Measurements from ENCODE around the gene CHRDL1. TPM values are rescaled to one million over a fixed set of nuclear protein-coding genes. Genes with fewer than 3 reads are reported as not detected.

The CHRDL1 gene
- total RNA-seq, 1 donor from 2014 or later: 19.7 TPM

GRCh38 chrX:110745288-110745687 lies 50.3 kb downstream of the CHRDL1 start:
- Mint-ChIP-seq H3K36me3 (ENCODE audit: insufficient read depth) (no peaks in the 10 kb centered on the region), H3K27me3 (peaks cover 3% of the 10 kb centered on the region), H3K4me3 (ENCODE audit: low read depth) (no peak overlapping the region), H3K4me1 (ENCODE audit: low read depth) (peaks cover 8% of the 10 kb centered on the region), H3K27ac (no peak overlapping the region), H3K9me3 (ENCODE audit: low read depth) (no peaks in the 10 kb centered on the region)
- no peak for DNase-seq (ENCODE audit: low spot score, unreplicated experiment)
- TF ChIP-seq, protein P1, sequence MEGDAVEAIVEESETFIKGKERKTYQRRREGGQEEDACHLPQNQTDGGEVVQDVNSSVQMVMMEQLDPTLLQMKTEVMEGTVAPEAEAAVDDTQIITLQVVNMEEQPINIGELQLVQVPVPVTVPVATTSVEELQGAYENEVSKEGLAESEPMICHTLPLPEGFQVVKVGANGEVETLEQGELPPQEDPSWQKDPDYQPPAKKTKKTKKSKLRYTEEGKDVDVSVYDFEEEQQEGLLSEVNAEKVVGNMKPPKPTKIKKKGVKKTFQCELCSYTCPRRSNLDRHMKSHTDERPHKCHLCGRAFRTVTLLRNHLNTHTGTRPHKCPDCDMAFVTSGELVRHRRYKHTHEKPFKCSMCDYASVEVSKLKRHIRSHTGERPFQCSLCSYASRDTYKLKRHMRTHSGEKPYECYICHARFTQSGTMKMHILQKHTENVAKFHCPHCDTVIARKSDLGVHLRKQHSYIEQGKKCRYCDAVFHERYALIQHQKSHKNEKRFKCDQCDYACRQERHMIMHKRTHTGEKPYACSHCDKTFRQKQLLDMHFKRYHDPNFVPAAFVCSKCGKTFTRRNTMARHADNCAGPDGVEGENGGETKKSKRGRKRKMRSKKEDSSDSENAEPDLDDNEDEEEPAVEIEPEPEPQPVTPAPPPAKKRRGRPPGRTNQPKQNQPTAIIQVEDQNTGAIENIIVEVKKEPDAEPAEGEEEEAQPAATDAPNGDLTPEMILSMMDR (IDR thresholded peaks at IDR 0.05; ENCODE audit: unreplicated experiment): no peak

- Mint-ChIP-seq H3K27me3 (peaks cover 3% of the 10 kb centered on the region), H3K4me1 (ENCODE audit: low read depth) (peaks cover 4% of the 10 kb centered on the region), H3K4me3 (ENCODE audit: low read depth) (no peak overlapping the region), H3K27ac (no peak overlapping the region), H3K36me3 (ENCODE audit: insufficient read depth) (no peaks in the 10 kb centered on the region), H3K9me3 (ENCODE audit: low read depth) (no peaks in the 10 kb centered on the region)
- no peak for DNase-seq (ENCODE audit: low spot score, unreplicated experiment)
- TF ChIP-seq, protein P1 (IDR thresholded peaks at IDR 0.05; ENCODE audit: unreplicated experiment): no peak
These were observed 51.8 kb downstream of the CHRDL1 start for GRCh38 chrX:110743679-110744340.

- TF ChIP-seq, protein P1 (IDR thresholded peaks at IDR 0.05; ENCODE audit: unreplicated experiment): no peak
- peaks cover 4% of the 10 kb centered on the region for H3K4me1 Mint-ChIP-seq (ENCODE audit: low read depth)
- H3K27me3 Mint-ChIP-seq: no peaks in the 10 kb centered on the region
- H3K9me3 Mint-ChIP-seq (ENCODE audit: low read depth): no peaks in the 10 kb centered on the region
- no peak for DNase-seq (ENCODE audit: low spot score, unreplicated experiment)
- H3K4me3 Mint-ChIP-seq (ENCODE audit: low read depth): no peak overlapping the region
- H3K36me3 Mint-ChIP-seq (ENCODE audit: insufficient read depth): no peaks in the 10 kb centered on the region
- no peak overlapping the region for H3K27ac Mint-ChIP-seq
These were observed 54.3 kb downstream of the CHRDL1 start for GRCh38 chrX:110741213-110741796.

DNA sequence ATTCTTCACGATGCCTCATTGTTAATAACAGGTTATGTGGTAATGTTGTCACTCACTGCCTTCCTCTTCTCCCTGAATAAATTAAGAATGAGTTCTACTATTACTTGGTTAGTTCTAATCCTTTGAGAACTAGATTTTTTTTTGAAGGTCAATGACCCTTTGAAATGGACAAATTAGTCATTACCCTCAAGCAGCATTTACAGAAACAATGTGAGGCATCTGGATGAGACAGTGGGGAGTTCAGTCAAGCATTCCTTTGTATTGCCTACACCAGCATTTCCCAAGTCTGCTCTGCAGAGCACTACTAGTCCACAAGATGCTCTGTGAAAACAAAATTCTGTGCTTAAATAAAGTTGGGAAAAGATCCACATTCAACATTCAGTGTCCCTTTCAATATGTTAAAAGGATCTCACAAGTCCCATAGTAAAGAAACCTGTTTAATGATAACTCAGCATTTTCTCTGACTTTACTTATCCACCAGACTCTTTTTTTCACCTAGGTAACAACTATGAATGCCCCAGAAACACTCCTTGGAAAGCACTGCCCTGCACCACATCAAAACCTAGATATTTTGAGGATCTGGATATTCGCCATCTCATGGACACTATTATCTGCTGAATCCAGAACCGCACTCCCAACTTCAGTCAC lies 60.6 kb downstream of the CHRDL1 start:
- Mint-ChIP-seq H3K27ac (no peak overlapping the region), H3K4me1 (ENCODE audit: low read depth) (no peaks in the 10 kb centered on the region), H3K4me3 (ENCODE audit: low read depth) (no peak overlapping the region), H3K27me3 (no peaks in the 10 kb centered on the region), H3K9me3 (ENCODE audit: low read depth) (no peaks in the 10 kb centered on the region), H3K36me3 (ENCODE audit: insufficient read depth) (no peaks in the 10 kb centered on the region)
- DNase-seq (ENCODE audit: low spot score, unreplicated experiment): no peak
- TF ChIP-seq, protein P1 (IDR thresholded peaks at IDR 0.05; ENCODE audit: unreplicated experiment): no peak

DNA sequence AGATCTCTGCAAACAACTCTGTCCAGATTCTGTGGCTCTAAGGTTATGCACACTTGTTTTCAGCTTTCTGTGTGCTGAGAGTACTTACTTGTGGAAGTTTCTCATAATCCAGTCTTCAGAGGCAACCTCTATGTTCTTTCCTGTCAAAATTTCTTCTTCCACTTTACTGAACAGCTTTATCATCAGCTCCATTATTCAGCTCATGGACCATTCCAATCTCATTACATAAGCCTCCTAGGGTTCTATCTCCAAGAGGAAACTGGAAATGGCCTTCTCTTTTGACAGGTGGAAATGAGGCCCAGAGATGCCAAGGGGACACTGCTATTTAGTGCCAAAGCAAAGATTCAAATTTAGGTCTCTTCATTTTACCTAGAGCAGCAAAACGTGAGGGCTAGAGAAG lies 61.3 kb downstream of the CHRDL1 start:
- Mint-ChIP-seq H3K4me3 (ENCODE audit: low read depth) (no peak overlapping the region), H3K36me3 (ENCODE audit: insufficient read depth) (no peaks in the 10 kb centered on the region), H3K27me3 (no peaks in the 10 kb centered on the region), H3K9me3 (ENCODE audit: low read depth) (no peaks in the 10 kb centered on the region), H3K27ac (no peak overlapping the region), H3K4me1 (ENCODE audit: low read depth) (no peaks in the 10 kb centered on the region)
- TF ChIP-seq, protein P1 (IDR thresholded peaks at IDR 0.05; ENCODE audit: unreplicated experiment): no peak
- DNase-seq (ENCODE audit: low spot score, unreplicated experiment): no peak
